CD14-positive monocyte (primary cell): ENCODE measurements around the gene SYNPO2. TPM values are rescaled to one million over a fixed set of nuclear protein-coding genes. Genes with fewer than 3 reads are reported as not detected.

ENCODE experiments used
- DNase-seq, 3 donors: peaks; one replicate each; pipeline ENCODE4 v3.0.0-alpha.2; 2011 to 2022
- H2AFZ ChIP-seq: 2 replicates; pipeline ENCODE4 v1.6.0; 2012; ENCODE audit warnings: mild to moderate bottlenecking, low read depth, low read length, inconsistent platforms; ENCODE audit not compliant: insufficient read depth, poor library complexity, severe bottlenecking
- H3K27ac ChIP-seq, 2 donors: 1 replicate in 1 of 2; 2 replicates in 1 of 2; pipeline ENCODE4 v1.5.1; 2012 to 2013; ENCODE audit warnings: low read length in 2 of 2, control low read depth in 1 of 2, inconsistent platforms in 1 of 2, low read depth in 1 of 2, mild to moderate bottlenecking in 1 of 2
- H3K27me3 ChIP-seq, 2 donors: one replicate each; pipeline versions ENCODE4 v1.6.0 to v1.6.1; 2011 to 2013; ENCODE audit warnings: low read length in 2 of 2; ENCODE audit not compliant: control insufficient read depth in 2 of 2, insufficient read depth in 2 of 2
- H3K36me3 ChIP-seq, 2 donors: replicated peaks in 1 of 2; 1 replicate in 1 of 2; 2 replicates in 1 of 2; pipeline versions ENCODE4 v1.5.1 to v1.6.1; 2012 to 2013; ENCODE audit warnings: low read length in 2 of 2, control low read depth in 1 of 2, inconsistent platforms in 1 of 2, mild to moderate bottlenecking in 1 of 2; ENCODE audit not compliant: insufficient read depth in 2 of 2, control insufficient read depth in 1 of 2
- H3K4me1 ChIP-seq, 2 donors: 1 replicate in 1 of 2; 2 replicates in 1 of 2; pipeline versions ENCODE4 v1.5.1 to v1.6.1; 2012 to 2013; ENCODE audit warnings: low read length in 2 of 2, control low read depth in 1 of 2, inconsistent platforms in 1 of 2, mild to moderate bottlenecking in 1 of 2, moderate library complexity in 1 of 2; ENCODE audit not compliant: insufficient read depth in 2 of 2, control insufficient read depth in 1 of 2
- H3K4me2 ChIP-seq: replicated peaks from 2 replicates; pipeline ENCODE3; 2012; ENCODE audit warnings: low read length, moderate library complexity, mild to moderate bottlenecking; ENCODE audit not compliant: poor library complexity, severe bottlenecking; ENCODE audit errors: extremely low read depth
- H3K4me3 ChIP-seq, 3 experiments: fragments of 200-600 bp in 1 of 3; sonication (generic) in 1 of 3; replicated peaks in 1 of 3; 1 replicate in 2 of 3; 2 replicates in 1 of 3; pipeline ENCODE4 v1.5.1; 2011 to 2013; ENCODE audit warnings: low read length in 3 of 3, mild to moderate bottlenecking in 3 of 3, control low read depth in 2 of 3, low read depth in 2 of 3, inconsistent platforms in 1 of 3, moderate library complexity in 1 of 3
- H3K79me2 ChIP-seq: 2 replicates; pipeline ENCODE4 v1.6.0; 2012; ENCODE audit warnings: mild to moderate bottlenecking, control low read depth, inconsistent platforms, low read length, moderate library complexity; ENCODE audit not compliant: insufficient read depth
- H3K9ac ChIP-seq: 2 replicates; pipeline ENCODE4 v1.6.0; 2017; ENCODE audit warnings: low read length, mild to moderate bottlenecking; ENCODE audit not compliant: insufficient read depth, poor library complexity, severe bottlenecking
- H3K9me3 ChIP-seq, 2 donors: replicated peaks in 1 of 2; 1 replicate in 1 of 2; 2 replicates in 1 of 2; pipeline versions ENCODE4 v1.5.1 to v1.6.1; 2012 to 2013; ENCODE audit warnings: low read length in 2 of 2, control low read depth in 1 of 2; ENCODE audit not compliant: control insufficient read depth in 1 of 2, insufficient read depth in 1 of 2
- H4K20me1 ChIP-seq: 2 replicates; pipeline ENCODE4 v1.6.0; 2012; ENCODE audit warnings: mild to moderate bottlenecking, low read length, control low read depth, moderate library complexity; ENCODE audit not compliant: insufficient read depth
- H3K27ac Mint-ChIP-seq, 7 donors: one replicate each; pipeline ENCODE4 v1.8.0; 2020; ENCODE audit warnings: mild to moderate bottlenecking in 7 of 7, mixed read lengths in 7 of 7, moderate library complexity in 6 of 7, inconsistent platforms in 2 of 7
- H3K27me3 Mint-ChIP-seq, 3 donors: one replicate each; pipeline ENCODE4 v1.8.0; 2021 to 2022; ENCODE audit warnings: low read depth in 3 of 3, mild to moderate bottlenecking in 3 of 3, mixed read lengths in 3 of 3, moderate library complexity in 3 of 3, inconsistent platforms in 1 of 3
- H3K36me3 Mint-ChIP-seq, 2 donors: one replicate each; pipeline ENCODE4 v1.8.0; 2020; ENCODE audit warnings: mixed read lengths in 2 of 2, inconsistent platforms in 1 of 2, mild to moderate bottlenecking in 1 of 2
- H3K4me1 Mint-ChIP-seq: one replicate; pipeline ENCODE4 v1.8.0; 2020; ENCODE audit warnings: mild to moderate bottlenecking, mixed read lengths
- H3K4me3 Mint-ChIP-seq, 2 donors: one replicate each; pipeline ENCODE4 v1.8.0; 2020; ENCODE audit warnings: mild to moderate bottlenecking in 2 of 2, mixed read lengths in 2 of 2, moderate library complexity in 1 of 2
- H3K9me3 Mint-ChIP-seq, 7 donors: one replicate each; pipeline ENCODE4 v1.8.0; 2020 to 2022; ENCODE audit warnings: mixed read lengths in 7 of 7, mild to moderate bottlenecking in 6 of 7, moderate library complexity in 6 of 7, inconsistent platforms in 2 of 7
- WGBS: methylation state at CpG from one replicate; pipeline ENCODE4 v1.1.5; 2013; ENCODE audit warnings: missing lambda C conversion rate; ENCODE audit not compliant: insufficient coverage; 5-methylcytosine and 5-hydroxymethylcytosine counted together
- intact Hi-C, 2 donors: fragments of 100-400 bp; cut with micrococcal nuclease; formaldehyde crosslinking; loops; one replicate each; pipeline versions ENCODE4 v1.15.0 to v1.15.1; 2023
- polyA plus RNA-seq, 3 donors: library from polyadenylated mRNA; depleted of rRNA in 1 of 3; unstranded in 2 of 3; stranded (reverse) in 1 of 3; fragments of 300-500 nt in 2 of 3; fragments of >200 nt in 1 of 3; fragmentation: Illumina TruSeq in 2 of 3; gene quantifications; 1 replicate in 2 of 3; 2 replicates in 1 of 3; pipeline ENCODE4 v1.2.3, GENCODE V29; 2012 to 2021
- TF ChIP-seq, protein P1 (sequence below): fragments of 200-600 bp; IDR thresholded peaks from one replicate; pipeline ENCODE4 v1.8.0; 2022; ENCODE audit warnings: antibody characterized with exemption, mild to moderate bottlenecking

The SYNPO2 gene
- polyA plus RNA-seq, 3 donors = 0.04 TPM; not detected in 2

GRCh38 chr4:119097282-119097900, 208.7 kb downstream of the SYNPO2 start:
- Mint-ChIP-seq H3K27ac (no peak overlapping the region), H3K9me3 (peaks cover 0 to 3% (median 0%) of the 10 kb centered on the region in 7 donors), H3K27me3 (peaks cover 1 to 3% (median 3%) of the 10 kb centered on the region in 3 donors), H3K36me3 (no peaks in the 10 kb centered on the region), H3K4me1 (peaks cover 20% of the 10 kb centered on the region), H3K4me3 (no peak overlapping the region)
- no peaks in the 10 kb centered on the region for H3K27me3 ChIP-seq
- no peak overlapping the region for H3K4me2 ChIP-seq
- H4K20me1 ChIP-seq = no peaks in the 10 kb centered on the region
- H3K79me2 ChIP-seq = no peaks in the 10 kb centered on the region
- 100% methylated on average over 1 of the region's 2 CpGs for WGBS
- H3K4me3 ChIP-seq = no peak overlapping the region
- H3K4me1 ChIP-seq = peaks cover 9 to 19% of the 10 kb centered on the region in 2 donors
- no peaks in the 10 kb centered on the region for H3K36me3 ChIP-seq
- no peak overlapping the region for H3K9ac ChIP-seq
- no peak overlapping the region for H3K27ac ChIP-seq
- H3K9me3 ChIP-seq = no peaks in the 10 kb centered on the region
- DNase-seq = no peak
- TF ChIP-seq, protein P1, sequence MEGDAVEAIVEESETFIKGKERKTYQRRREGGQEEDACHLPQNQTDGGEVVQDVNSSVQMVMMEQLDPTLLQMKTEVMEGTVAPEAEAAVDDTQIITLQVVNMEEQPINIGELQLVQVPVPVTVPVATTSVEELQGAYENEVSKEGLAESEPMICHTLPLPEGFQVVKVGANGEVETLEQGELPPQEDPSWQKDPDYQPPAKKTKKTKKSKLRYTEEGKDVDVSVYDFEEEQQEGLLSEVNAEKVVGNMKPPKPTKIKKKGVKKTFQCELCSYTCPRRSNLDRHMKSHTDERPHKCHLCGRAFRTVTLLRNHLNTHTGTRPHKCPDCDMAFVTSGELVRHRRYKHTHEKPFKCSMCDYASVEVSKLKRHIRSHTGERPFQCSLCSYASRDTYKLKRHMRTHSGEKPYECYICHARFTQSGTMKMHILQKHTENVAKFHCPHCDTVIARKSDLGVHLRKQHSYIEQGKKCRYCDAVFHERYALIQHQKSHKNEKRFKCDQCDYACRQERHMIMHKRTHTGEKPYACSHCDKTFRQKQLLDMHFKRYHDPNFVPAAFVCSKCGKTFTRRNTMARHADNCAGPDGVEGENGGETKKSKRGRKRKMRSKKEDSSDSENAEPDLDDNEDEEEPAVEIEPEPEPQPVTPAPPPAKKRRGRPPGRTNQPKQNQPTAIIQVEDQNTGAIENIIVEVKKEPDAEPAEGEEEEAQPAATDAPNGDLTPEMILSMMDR = no peak
- intact Hi-C loops = no loop called here
- H2AFZ ChIP-seq = no peak overlapping the region

DNA sequence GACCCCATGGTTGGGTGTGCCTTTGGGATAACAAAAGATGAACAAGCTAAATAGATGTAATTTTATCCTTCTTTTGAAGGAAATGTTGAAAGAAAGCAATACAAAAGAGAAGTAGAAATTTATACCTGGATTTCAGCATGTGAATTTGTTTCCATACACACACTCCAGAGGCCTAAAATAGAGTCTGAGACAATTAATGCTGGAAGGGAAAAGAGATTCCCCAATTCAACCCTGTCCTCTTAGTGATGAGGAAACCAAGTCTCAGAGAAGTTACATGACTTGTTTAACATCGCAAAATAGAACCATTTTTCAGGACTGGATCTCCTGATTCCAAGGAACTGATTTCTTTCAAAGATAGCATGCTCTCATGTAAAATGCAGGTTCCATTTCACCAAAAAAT, 209.7 kb downstream of the SYNPO2 start:
- H3K36me3 Mint-ChIP-seq = no peaks in the 10 kb centered on the region
- DNase-seq = no peak
- Histone ChIP-seq H3K27ac (no peak overlapping the region), H3K9ac (no peak overlapping the region), H3K9me3 (no peaks in the 10 kb centered on the region), H3K4me3 (no peak overlapping the region), H2AFZ (no peak overlapping the region), H3K27me3 (no peaks in the 10 kb centered on the region), H3K4me1 (peaks cover 18 to 26% of the 10 kb centered on the region in 2 donors), H3K79me2 (no peaks in the 10 kb centered on the region), H3K36me3 (no peaks in the 10 kb centered on the region), H3K4me2 (no peak overlapping the region), H4K20me1 (no peaks in the 10 kb centered on the region)
- no peak overlapping the region for H3K4me3 Mint-ChIP-seq
- TF ChIP-seq, protein P1 = no peak
- no peak overlapping the region for H3K27ac Mint-ChIP-seq
- peaks cover 28% of the 10 kb centered on the region for H3K4me1 Mint-ChIP-seq
- peaks cover 0 to 3% (median 3%) of the 10 kb centered on the region in 3 donors for H3K27me3 Mint-ChIP-seq
- WGBS = no CpG with 5 or more reads among the region's 1 CpG
- H3K9me3 Mint-ChIP-seq = peaks cover 0 to 3% (median 0%) of the 10 kb centered on the region in 7 donors
- intact Hi-C loops = no loop called here
